Mesendoderm (in vitro differentiated cells): Measurements from ENCODE around the gene ATOH8.
A peak's percentile ranks its signal among the peaks of the same experiment; 100 is the strongest.

Experiments
- DNase-seq: peaks from one replicate; pipeline ENCODE4 v3.0.0; 2013
- H2AK5ac ChIP-seq: 2 replicates; pipeline ENCODE4 v1.6.1; 2013; ENCODE audit warnings: low read length, inconsistent platforms
- H2BK120ac ChIP-seq: 2 replicates; pipeline ENCODE4 v1.6.1; 2013; ENCODE audit warnings: low read depth, mild to moderate bottlenecking, low read length, moderate library complexity, mixed read lengths
- H2BK15ac ChIP-seq: replicated peaks from 2 replicates; pipeline ENCODE4 v1.6.1; 2013; ENCODE audit warnings: low read depth, mild to moderate bottlenecking, moderate library complexity
- H2BK5ac ChIP-seq: 2 replicates; pipeline ENCODE4 v1.6.1; 2013; ENCODE audit warnings: low read length, inconsistent platforms
- H3K18ac ChIP-seq: 2 replicates; pipeline ENCODE4 v1.6.1; 2013; ENCODE audit warnings: mild to moderate bottlenecking, low read length, mixed read lengths
- H3K23ac ChIP-seq: one replicate; pipeline ENCODE4 v1.6.1; 2013; ENCODE audit warnings: low read length
- H3K27ac ChIP-seq: 2 replicates; pipeline ENCODE4 v1.5.1; 2013; ENCODE audit warnings: low read depth, mild to moderate bottlenecking, inconsistent platforms, low read length, moderate library complexity
- H3K27me3 ChIP-seq: 2 replicates; pipeline ENCODE4 v1.6.1; 2013; ENCODE audit warnings: low read length, control low read depth, mild to moderate bottlenecking, inconsistent platforms; ENCODE audit not compliant: insufficient read depth, poor library complexity
- H3K36me3 ChIP-seq: 2 replicates; pipeline ENCODE4 v1.6.1; 2013; ENCODE audit warnings: low read length, inconsistent platforms; ENCODE audit not compliant: control insufficient read depth, insufficient read depth
- H3K4ac ChIP-seq: one replicate; pipeline ENCODE4 v1.6.1; 2013; ENCODE audit warnings: low read depth, mild to moderate bottlenecking, low read length, moderate library complexity
- H3K4me1 ChIP-seq: 2 replicates; pipeline ENCODE4 v1.6.1; 2013; ENCODE audit warnings: low read depth, low read length, inconsistent platforms; ENCODE audit not compliant: control insufficient read depth
- H3K4me2 ChIP-seq: 2 replicates; pipeline ENCODE4 v1.6.1; 2013; ENCODE audit warnings: low read length
- H3K4me3 ChIP-seq: 2 replicates; pipeline ENCODE4 v1.5.1; 2013; ENCODE audit warnings: mild to moderate bottlenecking, low read length
- H3K56ac ChIP-seq: one replicate; pipeline ENCODE4 v1.6.1; 2013; ENCODE audit warnings: low read length
- H3K79me1 ChIP-seq: 2 replicates; pipeline ENCODE4 v1.6.1; 2013; ENCODE audit warnings: low read length, inconsistent platforms
- H3K79me2 ChIP-seq: 2 replicates; pipeline ENCODE4 v1.6.1; 2013; ENCODE audit warnings: mild to moderate bottlenecking, low read length; ENCODE audit not compliant: control insufficient read depth, insufficient read depth
- H3K9ac ChIP-seq: 2 replicates; pipeline ENCODE4 v1.6.1; 2013; ENCODE audit warnings: low read length, inconsistent platforms
- H4K5ac ChIP-seq: one replicate; pipeline ENCODE4 v1.6.1; 2013; ENCODE audit warnings: low read length
- H4K8ac ChIP-seq: one replicate; pipeline ENCODE4 v1.6.1; 2013; ENCODE audit warnings: low read depth, mild to moderate bottlenecking, control low read depth, low read length, moderate library complexity
- WGBS: extraction: QIAGEN DNeasy Blood & Tissue Kit; methylation state at CpG from one replicate; pipeline ENCODE4 v1.1.7; 2013; ENCODE audit warnings: low lambda C conversion rate, missing lambda C conversion rate; ENCODE audit not compliant: insufficient coverage; ENCODE audit errors: extremely low coverage; 5-methylcytosine and 5-hydroxymethylcytosine counted together

Gene ATOH8

DNA sequence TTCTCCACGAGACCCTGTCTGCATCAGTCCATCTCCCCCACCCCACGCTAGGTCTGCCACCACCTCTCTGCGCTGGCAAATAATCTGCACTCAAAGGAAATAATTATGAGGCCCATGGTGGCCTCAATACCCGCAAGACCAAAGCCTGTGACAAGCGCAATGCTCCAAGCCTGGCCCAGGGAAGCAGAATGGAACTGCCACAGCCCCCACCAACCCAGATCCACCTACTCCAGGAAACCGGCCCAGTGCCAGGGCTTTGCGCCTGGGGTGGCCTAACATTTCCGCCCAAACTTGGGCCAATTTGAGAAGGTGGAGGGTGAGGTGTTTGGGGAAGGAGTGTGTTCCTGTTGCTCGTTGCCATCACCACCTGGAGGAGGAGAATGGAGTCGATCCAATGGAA lies 26.0 kb upstream of the ATOH8 start:
- Histone ChIP-seq H4K8ac (no peak overlapping the region), H3K56ac (no peak overlapping the region), H3K4me1 (no peaks in the 10 kb centered on the region), H3K9ac (no peak overlapping the region), H2BK120ac (no peak overlapping the region), H2BK15ac (no peak overlapping the region), H4K5ac (no peak overlapping the region), H3K27me3 (no peaks in the 10 kb centered on the region), H3K79me1 (no peaks in the 10 kb centered on the region), H3K79me2 (no peaks in the 10 kb centered on the region), H3K36me3 (no peaks in the 10 kb centered on the region), H3K4me3 (no peak overlapping the region), H3K4me2 (no peak overlapping the region), H3K18ac (no peak overlapping the region), H2BK5ac (no peak overlapping the region), H3K23ac (no peak overlapping the region), H2AK5ac (no peak overlapping the region), H3K4ac (no peak overlapping the region), H3K27ac (no peak overlapping the region)
- no CpG with 5 or more reads among the region's 10 CpGs for WGBS
- no peak for DNase-seq

GRCh38 chr2:85728342-85728741 lies 25.4 kb upstream of the ATOH8 start:
- Histone ChIP-seq H2BK15ac (no peak overlapping the region), H3K4me3 (no peak overlapping the region), H3K56ac (no peak overlapping the region), H3K79me1 (no peaks in the 10 kb centered on the region), H3K4me2 (no peak overlapping the region), H3K4me1 (no peaks in the 10 kb centered on the region), H3K4ac (no peak overlapping the region), H2BK120ac (no peak overlapping the region), H3K9ac (no peak overlapping the region), H3K36me3 (no peaks in the 10 kb centered on the region), H4K8ac (no peak overlapping the region), H3K27me3 (no peaks in the 10 kb centered on the region), H3K27ac (no peak overlapping the region), H4K5ac (no peak overlapping the region), H3K79me2 (no peaks in the 10 kb centered on the region), H2BK5ac (no peak overlapping the region), H2AK5ac (no peak overlapping the region), H3K23ac (no peak overlapping the region), H3K18ac (no peak overlapping the region)
- no peak for DNase-seq
- WGBS: no CpG with 5 or more reads among the region's 5 CpGs

DNA sequence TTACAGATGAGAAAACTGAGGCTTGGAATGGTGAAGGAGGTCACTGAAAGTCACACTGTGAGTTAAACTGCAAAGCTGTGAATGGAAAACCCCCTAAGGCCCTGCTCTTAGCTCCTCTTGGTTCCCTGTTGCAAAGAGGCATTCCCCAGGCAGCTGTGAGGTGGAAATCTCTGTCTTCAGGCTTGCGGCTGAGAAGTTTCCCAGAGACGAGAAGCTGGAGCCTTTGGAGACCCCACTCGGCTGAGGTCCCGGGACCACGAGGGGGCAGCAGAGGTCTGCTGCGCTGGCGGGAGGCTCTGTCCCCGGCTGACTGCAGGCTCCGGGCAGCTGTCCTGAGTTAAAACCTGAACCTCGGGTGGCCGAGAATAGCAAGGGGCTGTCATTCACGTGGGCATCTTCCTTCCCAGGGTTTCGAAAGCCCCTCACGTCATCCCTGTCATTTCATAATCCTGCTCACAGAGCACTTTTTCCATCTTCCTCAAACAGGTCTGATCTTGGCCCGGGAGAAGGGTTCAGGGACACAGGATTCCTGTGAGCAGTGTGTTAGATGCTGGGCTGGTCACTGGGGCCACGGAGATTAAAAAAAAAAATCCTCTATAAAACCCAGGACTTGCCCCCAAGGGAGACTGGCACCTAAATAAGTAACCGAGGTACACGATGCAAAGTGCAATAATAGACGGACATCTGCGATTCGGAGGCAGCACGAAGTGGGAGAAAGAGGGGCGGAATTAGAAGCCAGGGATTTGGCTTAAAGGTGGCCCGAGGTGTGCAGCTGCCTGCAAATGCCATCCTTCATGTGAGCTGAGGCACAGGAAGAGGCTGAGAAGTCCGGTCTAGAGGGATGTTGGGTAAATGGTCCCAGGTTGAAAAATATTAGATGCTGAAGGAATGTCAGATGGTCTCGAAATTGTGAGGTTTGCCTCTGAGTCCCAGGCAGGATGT lies 24.6 kb upstream of the ATOH8 start:
- H2BK120ac ChIP-seq: no peak overlapping the region
- no CpG with 5 or more reads among the region's 26 CpGs for WGBS
- no peaks in the 10 kb centered on the region for H3K36me3 ChIP-seq
- H2BK15ac ChIP-seq: no peak overlapping the region
- H4K5ac ChIP-seq: no peak overlapping the region
- no peak overlapping the region for H4K8ac ChIP-seq
- no peak overlapping the region for H3K27ac ChIP-seq
- H3K4ac ChIP-seq: no peak overlapping the region
- no peak overlapping the region for H2AK5ac ChIP-seq
- no peaks in the 10 kb centered on the region for H3K27me3 ChIP-seq
- no peak overlapping the region for H2BK5ac ChIP-seq
- H3K23ac ChIP-seq: no peak overlapping the region
- H3K79me1 ChIP-seq: no peaks in the 10 kb centered on the region
- no peak overlapping the region for H3K18ac ChIP-seq
- no peaks in the 10 kb centered on the region for H3K79me2 ChIP-seq
- no peaks in the 10 kb centered on the region for H3K4me1 ChIP-seq
- H3K9ac ChIP-seq: no peak overlapping the region
- no peak overlapping the region for H3K4me3 ChIP-seq
- no peak overlapping the region for H3K4me2 ChIP-seq
- DNase-seq: peak; percentile 84
- no peak overlapping the region for H3K56ac ChIP-seq

DNA sequence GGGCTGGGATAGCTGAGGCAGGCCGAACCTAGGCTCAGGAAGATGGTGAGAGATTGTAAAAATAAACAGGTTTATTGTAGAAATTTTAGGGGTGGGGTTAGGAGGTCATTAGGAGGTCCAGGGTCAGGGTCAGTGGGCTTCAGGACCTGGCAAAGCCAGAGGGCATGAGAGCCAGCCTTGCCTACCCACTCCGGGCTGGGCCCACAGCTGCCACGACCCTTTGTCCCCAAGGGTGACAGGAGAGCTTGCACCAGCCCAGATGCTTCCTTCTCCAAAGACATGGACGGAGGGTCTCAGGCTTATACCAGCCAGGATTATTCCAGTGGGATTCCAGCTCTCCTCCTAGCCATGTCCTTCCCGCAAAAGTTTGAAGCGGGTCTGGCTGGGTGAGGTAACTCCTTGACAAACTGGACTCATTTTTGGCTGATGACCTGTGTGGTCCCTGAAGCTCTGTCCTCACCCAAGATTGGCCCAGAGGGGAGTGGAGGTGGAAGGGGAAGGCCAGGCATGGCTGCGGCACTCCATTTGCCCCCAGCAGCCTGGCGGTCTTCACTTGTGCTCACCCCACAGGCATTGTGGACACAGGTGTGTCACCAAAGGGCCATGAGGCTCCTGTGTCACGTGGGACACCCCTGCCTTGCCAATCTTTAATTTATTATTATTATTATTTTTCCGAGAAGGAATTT lies 23.8 kb upstream of the ATOH8 start:
- H2AK5ac ChIP-seq: no peak overlapping the region

GRCh38 chr2:85730686-85731230 lies 23.0 kb upstream of the ATOH8 start:
- Histone ChIP-seq H2BK5ac (no peak overlapping the region), H3K4ac (no peak overlapping the region), H3K9ac (no peak overlapping the region), H3K36me3 (no peaks in the 10 kb centered on the region), H3K79me1 (no peaks in the 10 kb centered on the region), H3K18ac (no peak overlapping the region), H3K4me3 (no peak overlapping the region), H3K4me1 (no peaks in the 10 kb centered on the region), H2BK15ac (no peak overlapping the region), H3K79me2 (no peaks in the 10 kb centered on the region), H4K5ac (no peak overlapping the region), H2BK120ac (no peak overlapping the region), H4K8ac (no peak overlapping the region), H2AK5ac (no peak overlapping the region), H3K4me2 (no peak overlapping the region), H3K23ac (no peak overlapping the region), H3K27ac (no peak overlapping the region), H3K56ac (no peak overlapping the region), H3K27me3 (no peaks in the 10 kb centered on the region)
- no CpG with 5 or more reads among the region's 10 CpGs for WGBS
- no peak for DNase-seq

More for the DNA sequence above, 23.8 kb upstream of the ATOH8 start:
- H3K56ac ChIP-seq: no peak overlapping the region
- H2BK120ac ChIP-seq: no peak overlapping the region
- no peak overlapping the region for H3K27ac ChIP-seq
- H3K4me1 ChIP-seq: no peaks in the 10 kb centered on the region
- no peak overlapping the region for H3K4ac ChIP-seq
- no peak overlapping the region for H3K23ac ChIP-seq
- no peak overlapping the region for H4K5ac ChIP-seq
- no peaks in the 10 kb centered on the region for H3K79me2 ChIP-seq
- no peaks in the 10 kb centered on the region for H3K36me3 ChIP-seq
- no peak overlapping the region for H2BK5ac ChIP-seq
- no peaks in the 10 kb centered on the region for H3K27me3 ChIP-seq
- no peaks in the 10 kb centered on the region for H3K79me1 ChIP-seq
- WGBS: no CpG with 5 or more reads among the region's 10 CpGs
- no peak overlapping the region for H3K4me2 ChIP-seq
- no peak overlapping the region for H3K9ac ChIP-seq
- H2BK15ac ChIP-seq: no peak overlapping the region
- H3K18ac ChIP-seq: no peak overlapping the region
- H4K8ac ChIP-seq: no peak overlapping the region
- no peak for DNase-seq
- no peak overlapping the region for H3K4me3 ChIP-seq
